Left hindlimb (tissue), 1 donor: ENCODE results near the gene GNAZ.
"Not testable (repeated sequence)": the region's sequence is repeated elsewhere in the genome, so short reads cannot be mapped to it uniquely, and the experiment has no call there.

Experiments
- DNase-seq: peaks from one replicate; pipeline ENCODE4 v3.0.0-alpha.2; 2018

The GNAZ gene

GRCh38 chr22:23070418-23071229 lies at the start of gene GNAZ:
GNAZ (plus strand) TSS chr22:23070519; CDS start chr22:23095696, 25,177 bp downstream.
- DNase-seq, result peak; percentile 29

GRCh38 chr22:23020659-23021293 lies 49.5 kb upstream of the GNAZ start:
- no peak for DNase-seq

GRCh38 chr22:23021660-23022353 lies 48.5 kb upstream of the GNAZ start:
- not testable (repeated sequence) for DNase-seq

- DNase-seq, result no peak
These were observed 47.0 kb upstream of the GNAZ start for GRCh38 chr22:23023294-23023693.

GRCh38 chr22:23026777-23027176 lies 43.5 kb upstream of the GNAZ start:
- DNase-seq, result no peak

- not testable (repeated sequence) for DNase-seq
These were observed 42.5 kb upstream of the GNAZ start for GRCh38 chr22:23027849-23028248.

- DNase-seq, result no peak
These were observed 40.6 kb upstream of the GNAZ start for GRCh38 chr22:23029521-23030228.

- DNase-seq, result no peak
These were observed 38.9 kb upstream of the GNAZ start for GRCh38 chr22:23031381-23031780.

- no peak for DNase-seq
These were observed 38.5 kb upstream of the GNAZ start for GRCh38 chr22:23031786-23032185.

- no peak for DNase-seq
These were observed 37.7 kb upstream of the GNAZ start for GRCh38 chr22:23032658-23033057.

GRCh38 chr22:23033116-23033905 lies 37.0 kb upstream of the GNAZ start:
- no peak for DNase-seq

- DNase-seq, result no peak
These were observed 35.4 kb upstream of the GNAZ start for GRCh38 chr22:23034621-23035556.

- no peak for DNase-seq
These were observed 34.6 kb upstream of the GNAZ start for GRCh38 chr22:23035557-23036277.

GRCh38 chr22:23036684-23037428 lies 33.5 kb upstream of the GNAZ start:
- DNase-seq, result no peak

GRCh38 chr22:23037429-23038333 lies 32.6 kb upstream of the GNAZ start:
- DNase-seq, result no peak

GRCh38 chr22:23038334-23038642 lies 32.0 kb upstream of the GNAZ start:
- DNase-seq, result no peak

- DNase-seq, result no peak
These were observed 31.4 kb upstream of the GNAZ start for GRCh38 chr22:23038902-23039301.

GRCh38 chr22:23042179-23042578 lies 28.1 kb upstream of the GNAZ start:
- DNase-seq, result no peak

- DNase-seq, result no peak
These were observed 25.7 kb upstream of the GNAZ start for GRCh38 chr22:23044570-23044969.
